A549 (cell line): Measurements from ENCODE around the gene OSBPL6. TPM values are rescaled to one million over a fixed set of nuclear protein-coding genes. Genes with fewer than 3 reads are reported as not detected.

Experiments used
- ATAC-seq, 2 experiments: fragments of 200-7000 bp in 1 of 2; fragments of >200 bp in 1 of 2; cut with Nextera tagmentation in 1 of 2; cut with Tn5 transposase in 1 of 2; 3 replicates each; pipeline versions ENCODE4 v1.8.0 to v1.9.1; 2018 to 2020; ENCODE audit warnings: mild to moderate bottlenecking in 1 of 2, moderate library complexity in 1 of 2
- CTCF ChIA-PET: fragments of 300-600 bp; sonication (Branson Sonifier 250); formaldehyde crosslinking; extraction: SDS; loops from one replicate; lab custom pipeline; 2021; ENCODE audit warnings: antibody characterized with exemption, inconsistent platforms; lab: Yijun Ruan, JAX
- POLR2A ChIA-PET: fragments of 350-600 bp; formaldehyde crosslinking; extraction: SDS; loops from one replicate; lab custom pipeline; 2021; ENCODE audit warnings: antibody characterized with exemption, inconsistent platforms; lab: Yijun Ruan, JAX
- DNase-seq, 2 experiments: peaks; one replicate each; pipeline versions ENCODE4 v3.0.0 to v3.0.0-alpha.2; 2011 to 2016; ENCODE audit warnings: low read depth in 1 of 2, low spot score in 1 of 2
- FAIRE-seq: peaks from 2 replicates; lab custom pipeline; 2011; peaks lifted over from hg19 to GRCh38; lab: Jason Lieb, UNC
- H3K27ac ChIP-seq, 2 experiments: fragments of >200 bp; sonication (Bioruptor Twin); formaldehyde crosslinking; 3 replicates each; pipeline ENCODE4 v1.5.1; 2016 to 2017
- H3K4me1 ChIP-seq: fragments of >200 bp; sonication (Bioruptor Twin); formaldehyde crosslinking; 3 replicates; pipeline ENCODE4 v1.6.1; 2016
- H3K4me2 ChIP-seq: fragments of >200 bp; sonication (Bioruptor Twin); formaldehyde crosslinking; 3 replicates; pipeline ENCODE4 v1.6.1; 2016
- H3K4me3 ChIP-seq: fragments of >200 bp; sonication (Bioruptor Twin); formaldehyde crosslinking; 3 replicates; pipeline ENCODE4 v1.5.1; 2016
- H3K9me3 ChIP-seq: fragments of >200 bp; sonication (Bioruptor Twin); formaldehyde crosslinking; 3 replicates; pipeline ENCODE4 v1.6.1; 2016
- ATOH8 ChIP-seq: fragments of 250-450 bp; sonication (Bioruptor Pico); IDR thresholded peaks from 2 replicates; pipeline ENCODE4 v1.5.0; 2020; ENCODE audit warnings: low read depth, mild to moderate bottlenecking, moderate library complexity
- BCL3 ChIP-seq: fragments of >200 bp; sonication (Bioruptor Twin); formaldehyde crosslinking; IDR thresholded peaks from 3 replicates; pipeline ENCODE4 v1.6.1; 2016
- CEBPB ChIP-seq, 2 experiments: fragments of >200 bp in 1 of 2; sonication (Bioruptor Twin) in 1 of 2; formaldehyde crosslinking in 1 of 2; IDR thresholded peaks; 2 replicates each; pipeline ENCODE4 v1.6.1; 2012 to 2016
- CTCF ChIP-seq: fragments of >200 bp; sonication (Bioruptor Twin); formaldehyde crosslinking; IDR thresholded peaks from 3 replicates; pipeline ENCODE4 v1.5.1; 2016
- JUN ChIP-seq, 2 experiments: fragments of >200 bp; sonication (Bioruptor Twin); formaldehyde crosslinking; IDR thresholded peaks; 2 replicates in 1 of 2; 3 replicates in 1 of 2; pipeline ENCODE4 v1.6.1; 2016 to 2017
- JUNB ChIP-seq: fragments of >200 bp; sonication (Bioruptor Twin); formaldehyde crosslinking; IDR thresholded peaks from 2 replicates; pipeline ENCODE4 v1.6.1; 2016
- KDM1A ChIP-seq: fragments of 200-600 bp; sonication (generic); IDR thresholded peaks from 2 replicates; pipeline ENCODE4 v1.6.1; 2016; ENCODE audit warnings: low read depth, mild to moderate bottlenecking
- MAFK ChIP-seq: fragments of 450-650 bp; IDR thresholded peaks from 2 replicates; pipeline ENCODE4 v1.6.1; 2014; ENCODE audit not compliant: partially characterized antibody
- MAX ChIP-seq: IDR thresholded peaks from 2 replicates; pipeline ENCODE4 v1.6.1; 2012
- MAZ ChIP-seq: fragments of 150-350 bp; IDR thresholded peaks from 2 replicates; pipeline ENCODE4 v1.6.1; 2014; ENCODE audit warnings: antibody characterized with exemption, low read depth, low read length, borderline replicate concordance
- NPAS2 ChIP-seq: fragments of 250-450 bp; sonication (Bioruptor Pico); IDR thresholded peaks from 2 replicates; pipeline ENCODE4 v1.8.0; 2022; ENCODE audit warnings: mild to moderate bottlenecking, moderate library complexity, borderline replicate concordance
- PBX3 ChIP-seq: IDR thresholded peaks from 2 replicates; pipeline ENCODE4 v1.6.1; 2012
- POLR2A ChIP-seq: IDR thresholded peaks from 2 replicates; pipeline ENCODE4 v1.6.1; 2012; ENCODE audit warnings: mild to moderate bottlenecking, low read length
- RAD21 ChIP-seq, 2 experiments: fragments of >200 bp in 1 of 2; sonication (Bioruptor Twin) in 1 of 2; formaldehyde crosslinking in 1 of 2; IDR thresholded peaks in 1 of 2; conservative IDR thresholded peaks in 1 of 2; 2 replicates in 1 of 2; 3 replicates in 1 of 2; pipeline ENCODE4 v1.6.1; 2012 to 2018; ENCODE audit warnings: inconsistent platforms in 1 of 2
- RFX5 ChIP-seq: fragments of 450-650 bp; IDR thresholded peaks from 2 replicates; pipeline ENCODE4 v1.7.1; 2014; ENCODE audit warnings: antibody characterized with exemption, mild to moderate bottlenecking, moderate library complexity
- USF2 ChIP-seq: fragments of 450-650 bp; IDR thresholded peaks from 2 replicates; pipeline ENCODE4 v1.6.1; 2014; ENCODE audit warnings: antibody characterized with exemption
- ZC3H11A ChIP-seq: fragments of 450-650 bp; IDR thresholded peaks from 2 replicates; pipeline ENCODE4 v1.6.1; 2014; ENCODE audit warnings: antibody characterized with exemption, mild to moderate bottlenecking
- ZNF302 ChIP-seq: fragments of 250-450 bp; sonication (Bioruptor Pico); IDR thresholded peaks from 2 replicates; pipeline ENCODE4 v1.9.0; 2021; ENCODE audit warnings: inconsistent platforms, mild to moderate bottlenecking, moderate library complexity
- WGBS: methylation state at CpG from one replicate; pipeline ENCODE4 v1.1.6; 2017; ENCODE audit errors: missing lambda C conversion rate; 5-methylcytosine and 5-hydroxymethylcytosine counted together
- polyA plus RNA-seq, 4 experiments: library from polyadenylated mRNA; depleted of rRNA in 3 of 4; stranded (reverse); fragments of >200 nt; fragmentation: RNase III in 1 of 4; extraction: RNeasy Plus Mini Kit Qiagen cat#74134 plus additional on column Dnase treatment in 1 of 4; gene quantifications; 2 replicates in 3 of 4; 3 replicates in 1 of 4; pipeline ENCODE4 v1.2.3, GENCODE V29; 2011 to 2017

Gene OSBPL6
- polyA plus RNA-seq, 2 of the 4 experiments (the other 2 are of a cell fraction): 2.9 to 8.2 TPM

GRCh38 chr2:178385595-178386148 is 191.4 kb downstream of the OSBPL6 start (continued):
- TF ChIP-seq ATOH8 (CRISPR knock-in tag) (no peak), JUN (IDR thresholded peaks at IDR 0.05) (no peak)

- H3K4me2 ChIP-seq: no peak overlapping the region
- H3K4me1 ChIP-seq: no peaks in the 10 kb centered on the region
- H3K9me3 ChIP-seq: no peaks in the 10 kb centered on the region
- 23% methylated on average over 1 of the region's 1 CpG for whole genome bisulfite sequencing
- no peak for DNase-seq
- CTCF ChIA-PET: interaction anchor here (1.8 kb wide), 1 partner anchor 28 kb away, joined by 4 read pairs; no protein-coding TSS in a partner anchor
- no peak overlapping the region for H3K27ac ChIP-seq
- no peak overlapping the region for H3K4me3 ChIP-seq
- POLR2A ChIA-PET: no interaction called here
- ATAC-seq: no peak
- no peak for FAIRE-seq
- TF ChIP-seq MAX: no peak
- no peak for TF ChIP-seq CEBPB (IDR thresholded peaks at IDR 0.05)
- no peak for TF ChIP-seq KDM1A
- no peak for TF ChIP-seq MAFK
- TF ChIP-seq CTCF: no peak
- TF ChIP-seq BCL3: no peak
- no peak for TF ChIP-seq JUNB
- TF ChIP-seq ZNF302 (CRISPR knock-in tag): no peak
Observed at GRCh38 chr2:178386986-178387597, 192.8 kb downstream of the OSBPL6 start.

- Histone ChIP-seq H3K9me3 (no peaks in the 10 kb centered on the region), H3K4me3 (no peak overlapping the region), H3K4me2 (no peak overlapping the region), H3K27ac (no peak overlapping the region), H3K4me1 (no peaks in the 10 kb centered on the region)
- 78% methylated on average over 7 of the region's 7 CpGs for WGBS
- CTCF ChIA-PET: interaction anchor here (1.8 kb wide), 1 partner anchor 26 kb away, joined by 4 read pairs; no protein-coding TSS in a partner anchor
- no peak for TF ChIP-seq RFX5
- no peak for TF ChIP-seq USF2
- TF ChIP-seq POLR2A: no peak
- TF ChIP-seq RAD21 (conservative IDR thresholded peaks at IDR 0.05 in 1 of 2, IDR thresholded peaks at IDR 0.05 in 1 of 2): no peak
- no peak for TF ChIP-seq NPAS2
- TF ChIP-seq ATOH8 (CRISPR knock-in tag): no peak
- TF ChIP-seq ZC3H11A: no peak
- TF ChIP-seq MAZ: no peak
- TF ChIP-seq PBX3: no peak
- no peak for ATAC-seq
- POLR2A ChIA-PET: no interaction called here
- no peak for DNase-seq
- no peak for FAIRE-seq
Observed at GRCh38 chr2:178388287-178388686, 194.0 kb downstream of the OSBPL6 start.
